GM19238 (cell line): Measurements from ENCODE around the gene ZNF580.

ENCODE experiments used
- DNase-seq: peaks from one replicate; pipeline ENCODE4 v3.0.0; 2011; ENCODE audit warnings: low spot score; ENCODE audit not compliant: insufficient read length

The ZNF580 gene, protein sequence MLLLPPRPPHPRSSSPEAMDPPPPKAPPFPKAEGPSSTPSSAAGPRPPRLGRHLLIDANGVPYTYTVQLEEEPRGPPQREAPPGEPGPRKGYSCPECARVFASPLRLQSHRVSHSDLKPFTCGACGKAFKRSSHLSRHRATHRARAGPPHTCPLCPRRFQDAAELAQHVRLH

DNA sequence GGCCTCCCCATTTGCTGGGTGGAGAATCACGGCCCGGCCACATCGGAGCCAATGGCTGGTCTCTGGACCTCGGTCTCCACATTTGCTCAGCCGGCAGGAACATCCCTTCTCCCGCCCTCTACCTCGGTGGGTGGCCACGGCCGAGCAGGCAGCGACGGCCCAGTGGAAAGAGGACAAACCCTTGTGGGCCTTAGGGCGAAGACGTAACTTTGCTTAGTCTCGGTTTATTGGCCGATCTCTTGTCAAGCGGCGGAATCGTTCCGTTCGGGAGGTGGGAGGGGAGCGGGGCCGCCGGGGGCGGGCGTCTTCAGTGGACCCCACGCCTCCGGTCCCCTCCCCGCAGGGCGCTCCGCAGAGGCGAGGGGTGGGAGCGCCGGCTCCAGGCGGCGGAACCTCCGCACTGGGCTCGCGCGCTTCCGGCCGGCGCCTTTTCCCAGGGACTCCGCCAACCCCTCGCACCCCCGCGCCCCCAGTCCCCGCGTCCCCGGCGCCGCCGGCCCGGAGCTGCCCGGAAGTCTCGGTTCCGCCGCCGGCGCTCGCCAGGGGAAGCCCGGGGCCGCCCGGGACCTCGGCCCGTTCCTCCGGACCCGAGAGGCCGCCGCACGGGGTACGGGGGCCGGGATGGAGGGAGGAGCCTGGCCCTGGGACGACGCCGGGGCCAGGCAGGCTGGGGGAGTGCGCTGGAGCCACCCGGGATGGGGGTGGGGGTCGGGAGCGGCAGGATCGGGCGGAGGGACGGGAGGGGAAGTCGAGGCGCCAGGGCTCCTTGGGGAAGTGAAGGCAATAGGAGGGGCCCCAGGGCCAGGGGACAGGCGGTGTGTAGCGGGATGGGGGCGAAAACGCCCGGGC lies at the start of gene ZNF580:
Gene ZNF580 (plus strand): TSS at position 426 of the 849 bp plus-strand sequence. CDS start 1,507 bp downstream, outside the sequence.
- DNase-seq: peak; percentile 72

DNA sequence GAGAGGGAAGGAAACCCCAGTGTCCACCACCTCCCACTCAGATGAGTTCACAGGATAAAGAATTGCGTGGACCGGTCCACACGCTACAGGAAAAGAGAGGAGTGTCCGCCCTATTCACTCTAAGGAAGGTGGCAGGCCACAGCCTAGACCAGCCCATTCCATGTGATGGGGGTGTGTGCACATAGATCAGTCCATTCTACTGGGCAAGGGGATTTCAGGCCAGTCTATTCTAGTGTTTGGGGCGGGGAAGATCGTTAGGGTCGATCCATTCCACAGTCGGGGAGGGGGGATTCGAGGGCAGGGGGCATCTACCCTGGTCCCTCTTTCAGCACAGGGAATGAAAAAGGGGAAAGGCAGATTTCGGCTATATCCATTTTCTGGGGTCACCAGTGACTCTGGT lies 49.2 kb upstream of the ZNF580 start:
- DNase-seq: no peak

DNA sequence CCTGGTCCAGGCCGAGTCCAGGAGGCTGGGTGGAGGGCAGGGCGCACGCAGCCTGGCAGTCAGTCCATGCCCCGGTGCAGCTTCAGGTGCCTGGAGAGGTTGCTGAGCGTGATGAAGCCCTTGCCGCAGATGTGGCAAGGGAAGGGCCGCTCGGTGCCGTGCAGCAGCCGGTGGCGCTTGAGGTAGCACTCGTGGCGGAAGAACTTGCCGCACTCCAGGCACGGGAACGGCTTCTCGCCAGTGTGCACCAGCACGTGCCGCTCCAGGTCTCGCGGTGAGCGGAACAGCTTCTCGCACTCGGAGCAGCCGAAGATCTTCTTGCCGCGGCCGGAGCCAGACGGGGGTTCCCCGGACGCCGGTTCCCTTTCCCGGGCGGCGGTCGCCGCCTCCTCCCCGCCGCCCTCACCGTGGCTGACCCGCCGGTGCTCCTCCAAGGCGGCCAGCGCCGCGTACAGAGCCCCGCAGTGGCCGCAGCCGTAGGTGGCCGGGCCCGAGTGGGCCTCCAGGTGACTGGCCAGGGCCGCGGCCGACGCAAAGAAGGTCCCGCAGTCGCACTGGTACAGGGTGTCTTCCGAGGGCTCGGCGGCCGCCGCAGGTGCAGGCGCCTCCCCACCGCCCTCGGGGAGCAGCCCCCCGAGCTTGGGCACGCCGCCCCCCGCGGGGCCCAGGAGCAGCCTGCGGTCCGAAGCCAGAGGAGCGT lies 48.3 kb upstream of the ZNF580 start:
- DNase-seq: no peak

DNA sequence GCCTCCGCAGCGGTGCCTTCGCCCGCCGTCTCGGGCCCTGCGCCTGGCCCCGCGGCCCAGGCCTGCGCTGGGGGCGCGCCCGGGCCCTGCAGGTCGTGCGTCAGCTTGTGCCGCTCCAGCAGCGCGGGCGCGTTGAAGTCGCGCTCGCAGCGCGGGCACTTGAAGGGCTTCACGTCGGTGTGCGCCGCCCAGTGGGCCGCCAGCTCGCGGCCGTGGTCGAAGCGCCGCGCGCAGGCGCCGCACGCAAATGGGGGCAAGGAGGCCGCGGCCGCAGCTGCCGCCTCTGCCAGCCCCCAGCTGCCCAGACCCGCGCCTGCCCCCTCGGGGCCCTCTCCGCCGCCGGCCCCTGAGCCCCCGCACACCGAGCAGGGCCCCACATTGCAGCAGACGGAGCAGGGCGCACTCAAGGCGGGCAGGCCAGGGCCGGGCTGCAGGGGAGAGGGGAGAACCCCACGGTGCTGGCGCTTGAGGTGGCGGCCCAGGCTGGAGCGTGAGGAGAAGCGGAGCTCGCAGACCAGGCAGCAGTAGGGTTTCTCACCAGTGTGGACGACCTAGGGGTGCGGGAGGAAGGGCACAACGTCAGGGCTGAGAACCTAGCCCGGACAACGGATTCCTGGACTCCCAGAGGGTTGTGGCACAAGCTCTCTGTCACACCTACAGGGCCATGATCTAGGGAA lies 47.6 kb upstream of the ZNF580 start:
- no peak for DNase-seq

DNA sequence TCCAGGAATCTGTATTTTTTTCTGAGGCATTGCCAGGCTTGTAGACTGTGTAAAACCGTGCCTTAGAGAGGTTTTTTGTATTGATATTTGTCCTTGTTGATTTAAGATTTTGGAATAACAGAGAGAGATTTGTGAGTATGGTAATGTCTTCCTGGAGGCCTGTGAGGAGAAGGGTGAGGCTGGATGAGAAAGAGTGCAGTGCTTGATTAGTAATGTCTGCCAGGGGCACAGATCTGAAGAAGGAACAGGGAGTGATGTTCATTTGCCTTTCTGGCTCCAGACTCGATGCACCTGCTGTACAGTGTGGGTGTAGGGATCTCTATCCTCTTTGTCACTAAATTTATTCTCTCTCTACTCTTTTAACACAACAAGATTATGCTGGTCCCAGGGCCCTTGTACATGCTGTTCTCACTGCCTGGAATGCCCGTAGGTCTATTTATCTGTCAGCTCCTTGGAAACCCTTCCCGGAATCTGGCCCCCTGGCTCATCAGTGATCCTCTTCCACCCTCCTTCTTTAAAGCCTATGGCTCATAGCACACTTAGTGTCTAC lies 45.7 kb upstream of the ZNF580 start:
- no peak for DNase-seq

DNA sequence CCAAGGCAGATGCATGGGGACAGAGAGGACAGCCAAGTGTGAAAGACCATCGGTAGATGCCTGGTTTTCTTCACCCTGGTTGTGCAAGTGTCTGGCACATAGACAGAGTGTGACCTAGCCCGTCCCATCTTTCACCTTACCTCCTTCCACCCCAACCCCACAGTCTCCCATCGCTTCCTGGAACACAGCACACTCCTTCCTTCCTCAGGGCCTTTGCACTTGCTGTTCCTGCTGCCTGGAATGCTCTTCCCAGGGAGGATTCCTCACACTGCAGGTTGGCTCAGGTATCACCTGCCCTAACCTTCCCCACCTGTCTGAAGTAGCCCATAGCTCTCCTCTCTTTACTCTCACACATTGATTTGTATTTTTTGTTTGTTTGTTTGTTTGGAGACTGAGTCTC lies 44.5 kb upstream of the ZNF580 start:
- no peak for DNase-seq

DNA sequence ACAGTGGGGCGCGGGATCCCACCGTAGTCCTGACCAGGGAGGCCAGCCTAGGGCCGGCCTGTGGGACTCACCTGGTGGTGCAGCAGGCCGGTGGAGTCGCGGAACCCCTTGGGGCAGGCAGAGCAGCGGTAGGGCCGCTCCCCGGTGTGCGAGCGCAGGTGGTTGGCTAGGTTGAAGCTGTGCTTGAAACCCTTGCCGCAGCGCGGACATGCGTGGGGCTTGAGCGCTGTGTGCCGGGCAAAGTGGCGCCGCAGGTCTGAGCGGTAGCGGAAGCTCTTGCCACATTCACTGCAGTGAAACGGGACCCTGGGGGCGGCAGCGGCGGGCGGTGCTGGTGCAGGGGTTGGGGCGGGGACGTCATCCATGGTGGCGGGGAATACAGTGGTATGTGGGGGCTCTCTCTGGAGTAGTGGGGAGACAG lies 43.3 kb upstream of the ZNF580 start:
- DNase-seq: no peak

DNA sequence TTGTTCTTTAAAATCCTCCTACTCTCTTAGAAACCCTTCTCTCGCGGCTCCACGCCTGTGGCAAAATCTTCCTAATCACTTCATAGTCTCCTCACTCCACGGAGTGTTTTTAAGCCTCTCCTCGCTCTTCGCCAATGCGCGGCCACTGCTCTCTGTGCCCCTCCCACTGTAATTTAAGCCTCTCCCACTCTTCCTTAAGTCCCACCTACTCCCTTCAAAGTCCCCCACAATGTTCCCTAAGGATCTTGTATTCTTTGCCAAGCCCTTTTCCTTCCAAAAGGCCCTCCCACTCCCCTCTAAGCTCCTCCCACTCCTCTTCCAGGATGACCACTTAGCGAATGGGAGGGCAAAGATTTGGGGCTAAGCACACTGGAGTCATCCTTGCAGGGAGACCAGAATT lies 42.8 kb upstream of the ZNF580 start:
- DNase-seq: no peak

DNA sequence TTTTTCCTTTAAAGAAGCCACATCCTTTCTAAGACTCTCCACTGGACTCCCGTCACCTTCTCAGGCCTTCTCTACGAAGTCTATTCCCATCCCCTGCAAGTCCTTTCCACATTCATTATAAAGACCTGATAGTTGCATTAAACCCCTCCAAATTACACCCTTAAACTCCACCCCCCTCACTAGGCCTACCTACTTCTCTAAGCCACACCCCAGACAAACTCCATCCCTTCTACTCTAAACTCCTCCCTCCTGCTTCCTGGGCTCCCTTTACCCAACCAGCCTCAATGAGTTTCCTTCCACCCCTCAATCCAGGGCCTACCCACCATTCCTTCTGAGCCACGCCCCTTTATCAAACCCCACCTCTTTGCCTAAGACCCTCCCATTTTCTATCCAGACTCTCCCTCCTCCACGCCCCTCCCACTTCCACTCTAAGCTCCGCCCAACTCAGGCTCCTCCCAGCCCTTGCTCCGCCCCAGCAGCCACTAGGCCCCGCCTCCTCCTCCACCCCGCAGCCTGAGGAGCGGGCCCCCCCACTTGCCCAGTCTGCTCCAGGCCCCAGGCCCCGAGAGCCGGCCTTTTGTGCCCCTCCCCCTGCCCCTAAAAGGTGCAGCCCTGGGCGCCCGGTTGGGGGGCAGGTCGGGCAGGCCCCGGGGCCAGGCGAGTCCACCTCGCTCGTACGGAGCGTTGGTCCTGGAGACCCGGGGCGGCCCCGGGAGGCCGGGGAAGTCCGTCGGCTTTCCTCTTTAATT lies 41.9 kb upstream of the ZNF580 start:
- DNase-seq: peak; percentile 77

DNA sequence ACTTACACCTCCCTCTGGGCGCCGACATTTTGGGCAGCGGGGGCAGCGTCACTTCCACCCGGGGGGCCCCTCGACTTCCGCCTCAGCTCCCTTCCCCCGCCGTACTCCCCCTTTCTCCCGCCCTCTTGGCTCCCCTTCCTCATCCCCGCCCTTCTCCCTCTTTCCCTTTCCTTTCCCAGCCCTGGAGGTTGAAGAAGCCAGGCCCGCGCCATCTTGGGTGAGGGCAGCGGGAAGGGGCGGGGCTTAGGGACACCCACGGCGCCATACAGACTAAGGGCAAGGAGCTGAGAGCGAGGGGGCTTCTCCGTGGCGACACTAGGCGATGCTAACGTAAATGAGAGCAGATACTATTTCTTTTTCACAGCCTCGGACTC lies 41.3 kb upstream of the ZNF580 start, which contains the start of gene FIZ1:
Gene FIZ1 (minus strand): TSS at position 50 of the 374 bp plus-strand sequence. CDS start 1,652 bp downstream, outside the sequence.
- DNase-seq: peak; percentile 88

DNA sequence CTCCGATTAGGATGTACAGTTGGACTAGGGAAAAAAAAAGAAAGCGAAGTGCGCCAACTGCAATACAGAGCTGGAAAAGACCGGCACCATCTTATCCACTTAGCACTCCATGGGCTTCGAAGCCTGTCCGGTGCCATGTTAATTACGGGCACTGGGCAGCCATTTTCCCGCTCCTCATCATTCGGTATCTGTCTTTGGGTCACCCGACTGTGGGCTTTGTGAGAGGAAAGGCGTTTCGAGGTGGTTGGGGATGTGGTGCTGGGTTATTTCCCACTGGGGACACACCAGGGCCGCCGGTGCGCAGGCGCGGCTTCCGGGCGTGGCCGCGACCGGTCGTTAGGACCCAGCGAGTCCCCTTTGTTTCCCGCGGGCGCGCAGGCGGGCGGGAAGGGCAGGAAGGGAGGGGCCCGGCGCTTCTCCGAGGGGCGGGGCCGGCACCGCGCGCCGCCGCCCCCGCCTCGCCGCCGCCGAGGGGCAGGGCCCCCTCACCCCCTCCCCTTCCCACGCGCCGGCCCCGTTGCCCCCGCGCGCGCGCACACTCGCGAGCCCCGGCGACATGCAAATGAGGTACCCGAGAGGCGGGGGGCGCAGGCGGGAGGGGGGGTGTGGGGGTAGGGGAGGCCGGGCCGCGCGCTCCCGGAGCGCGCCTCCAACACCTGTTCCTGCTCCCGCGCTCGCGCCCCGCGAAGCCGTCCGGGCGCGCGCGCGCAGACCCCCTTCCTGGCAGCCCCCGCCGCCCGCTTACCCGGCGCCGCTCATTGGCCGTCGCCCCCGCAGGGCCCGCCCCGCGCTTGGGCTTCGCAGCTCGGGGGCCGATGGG lies 40.8 kb upstream of the ZNF580 start, which contains the start of gene ZNF524:
Gene ZNF524 (plus strand): TSS at position 447 of the 820 bp plus-strand sequence. CDS start 1,825 bp downstream, outside the sequence.
- peak; percentile 85 for DNase-seq

DNA sequence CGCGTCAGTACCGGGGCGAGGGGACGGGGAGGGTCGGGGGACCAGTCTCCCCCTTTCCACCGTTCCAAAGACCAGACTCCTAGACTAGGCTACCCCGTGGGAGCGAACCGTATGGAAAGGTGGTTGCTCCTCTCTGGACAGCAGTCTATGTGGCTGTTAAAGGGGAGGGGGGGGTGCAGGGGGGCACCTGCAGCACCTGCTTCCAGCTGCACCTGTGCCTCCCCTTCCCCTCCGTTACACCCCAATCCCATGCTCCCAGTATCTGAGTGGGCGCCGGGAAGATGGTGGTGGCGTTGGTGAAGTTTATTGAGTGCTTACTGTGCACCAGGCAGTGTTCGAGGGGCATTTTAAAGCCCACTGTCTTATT lies 40.2 kb upstream of the ZNF580 start:
- no peak for DNase-seq

DNA sequence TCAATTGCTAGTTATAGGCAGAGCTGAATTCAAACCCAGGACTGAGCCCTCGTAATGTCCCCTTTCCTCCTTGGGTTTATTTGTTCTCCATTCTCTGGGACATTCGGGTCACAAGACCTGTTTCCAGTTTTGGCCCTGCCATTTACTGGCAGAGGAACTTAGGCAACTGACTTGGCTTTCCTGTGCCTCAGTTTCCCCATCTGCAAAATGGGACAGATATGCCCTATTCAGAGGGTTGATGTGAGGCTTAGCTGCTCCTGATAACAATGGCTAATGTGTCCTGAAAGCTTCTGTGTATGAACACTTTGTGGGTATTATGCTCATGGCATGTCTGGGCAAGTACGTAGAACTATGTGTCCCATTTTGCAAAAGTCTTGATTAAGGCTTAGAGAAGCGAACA lies 39.7 kb upstream of the ZNF580 start:
- no peak for DNase-seq

DNA sequence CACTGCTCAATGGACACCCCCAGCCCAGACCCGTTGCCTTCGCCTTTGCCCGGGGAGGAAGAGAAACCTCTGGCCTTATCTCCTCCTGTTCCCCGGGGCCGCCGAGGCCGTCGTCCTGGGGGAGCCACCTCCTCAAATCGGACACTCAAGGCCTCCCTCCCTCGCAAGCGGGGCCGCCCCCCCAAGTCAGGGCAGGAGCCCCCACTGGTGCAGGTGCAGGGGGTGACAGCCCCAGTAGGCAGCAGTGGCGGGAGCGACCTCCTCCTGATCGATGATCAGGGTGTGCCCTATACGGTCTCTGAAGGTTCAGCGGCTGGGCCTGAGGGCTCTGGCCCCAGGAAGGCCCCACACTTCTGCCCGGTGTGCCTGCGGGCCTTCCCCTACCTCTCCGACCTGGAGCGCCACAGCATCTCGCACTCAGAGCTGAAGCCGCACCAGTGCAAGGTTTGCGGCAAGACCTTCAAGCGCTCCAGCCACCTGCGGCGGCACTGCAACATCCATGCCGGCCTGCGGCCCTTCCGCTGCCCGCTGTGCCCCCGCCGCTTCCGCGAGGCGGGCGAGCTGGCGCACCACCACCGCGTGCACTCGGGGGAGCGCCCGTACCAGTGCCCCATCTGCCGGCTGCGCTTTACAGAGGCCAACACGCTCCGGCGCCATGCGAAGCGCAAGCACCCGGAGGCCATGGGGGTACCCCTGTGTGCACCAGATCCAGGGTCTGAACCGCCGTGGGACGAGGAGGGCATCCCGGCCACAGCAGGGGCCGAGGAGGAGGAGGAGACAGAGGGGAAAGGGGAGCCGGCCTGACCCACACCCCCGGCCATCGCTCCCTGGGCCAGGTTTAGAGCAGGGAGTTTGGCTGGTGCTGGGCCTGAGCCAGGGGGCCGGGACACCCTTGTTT lies 38.4 kb upstream of the ZNF580 start:
- DNase-seq: no peak

DNA sequence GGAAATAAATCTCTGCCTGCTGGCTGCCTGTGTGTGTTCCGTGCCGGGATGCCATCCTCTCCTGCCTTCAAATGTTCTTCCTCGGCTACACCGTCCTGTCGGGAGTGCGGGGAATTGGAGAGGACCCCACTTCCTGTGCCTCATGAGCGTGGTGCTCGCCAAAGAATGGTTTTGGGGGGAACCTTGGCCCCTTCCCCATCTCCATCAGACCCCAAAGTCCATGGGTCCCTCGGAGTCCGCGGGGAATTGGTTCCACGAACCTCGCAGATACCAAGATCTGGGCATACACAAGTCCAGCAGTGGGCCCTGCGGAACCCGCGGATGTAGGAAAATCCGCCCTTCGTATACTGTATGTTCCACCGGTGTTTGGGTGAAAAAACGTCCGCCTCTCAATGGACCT lies 37.7 kb upstream of the ZNF580 start:
- no peak for DNase-seq

DNA sequence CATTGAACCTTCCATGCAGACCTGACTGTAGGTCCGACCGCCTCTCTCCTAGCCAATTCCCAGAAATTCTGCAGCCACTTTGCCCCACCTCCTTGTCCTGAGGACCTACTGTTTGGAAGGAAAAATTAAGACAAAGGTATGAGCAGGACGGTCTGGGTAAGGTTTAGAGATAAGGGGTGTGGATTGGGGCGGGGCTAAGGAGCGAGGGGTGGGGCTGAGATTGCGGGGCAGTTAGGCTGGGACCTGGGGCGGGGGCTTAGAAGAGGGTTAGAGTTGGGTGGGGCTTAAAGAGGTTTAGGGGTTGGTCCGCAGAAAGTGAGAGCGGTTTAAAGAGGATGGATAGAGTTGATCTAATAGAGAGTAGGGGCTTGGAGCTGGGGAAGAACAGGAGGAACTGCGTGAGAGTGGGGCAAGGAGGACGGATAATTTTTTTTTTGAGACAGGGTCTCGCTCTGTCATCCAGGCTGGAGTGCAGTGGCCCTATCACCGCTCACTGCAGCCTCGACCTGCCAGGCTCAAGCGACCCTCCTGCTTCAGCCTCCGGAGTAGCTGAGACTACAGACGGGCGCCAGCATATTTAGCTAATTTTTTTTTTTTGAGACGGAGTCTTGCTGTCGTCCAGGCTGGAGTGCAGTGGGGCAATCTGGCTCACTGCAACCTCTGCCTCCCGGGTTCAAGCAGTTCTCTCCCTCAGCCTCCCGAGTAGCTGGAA lies 37.1 kb upstream of the ZNF580 start:
- DNase-seq: no peak

DNA sequence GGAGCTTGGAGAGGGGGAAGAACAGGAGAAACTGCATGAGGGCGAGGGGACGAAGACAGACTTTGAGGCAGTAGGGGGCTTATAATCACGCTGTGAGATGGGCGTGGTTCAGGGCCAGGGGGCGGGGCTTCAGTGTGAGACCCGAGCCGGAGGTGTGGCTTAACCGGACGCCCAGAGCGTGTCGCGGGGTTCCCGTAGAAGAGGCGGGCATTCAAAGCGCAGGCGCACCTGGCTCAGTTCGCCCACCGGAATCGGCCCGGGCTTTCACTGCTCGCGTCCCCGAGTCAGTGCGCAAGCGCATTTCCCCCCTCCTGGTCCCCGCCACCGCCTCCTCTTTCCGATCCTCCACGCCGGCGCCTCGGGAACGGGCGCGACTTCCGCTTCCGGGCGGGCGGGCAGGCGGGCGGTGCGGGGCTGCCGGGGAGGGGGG lies 35.6 kb upstream of the ZNF580 start:
- peak; percentile 96 for DNase-seq
